GM12874 (cell line): ENCODE data around the gene PARM1.

ENCODE experiments used
- TF ChIP-seq, protein P1 (sequence below): IDR thresholded peaks from 2 replicates; pipeline ENCODE4 v1.5.1; 2011; ENCODE audit warnings: low read depth, mild to moderate bottlenecking, control low read depth, low read length, moderate library complexity; ENCODE audit not compliant: insufficient read depth

PARM1 gene

DNA sequence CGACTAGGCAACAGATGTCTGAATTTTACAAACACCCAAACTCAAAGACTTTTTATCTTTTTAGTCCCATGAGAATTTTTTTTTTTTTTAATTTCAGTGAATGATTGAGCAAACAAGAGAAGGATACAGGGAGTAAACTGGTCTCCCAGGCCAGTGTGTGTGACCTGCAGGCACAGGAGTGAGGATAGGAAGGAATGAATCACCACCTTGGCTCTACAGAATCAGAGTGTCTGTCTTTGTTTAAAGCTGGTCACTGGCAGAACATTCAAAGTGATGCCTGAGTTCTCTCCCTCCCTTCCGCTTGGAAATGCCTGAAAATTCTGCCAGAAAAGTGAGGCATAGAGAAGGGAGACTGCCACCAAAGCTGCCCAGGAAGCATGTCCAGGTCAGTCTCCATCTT lies 69.5 kb downstream of the PARM1 start:
- TF ChIP-seq, protein P1, sequence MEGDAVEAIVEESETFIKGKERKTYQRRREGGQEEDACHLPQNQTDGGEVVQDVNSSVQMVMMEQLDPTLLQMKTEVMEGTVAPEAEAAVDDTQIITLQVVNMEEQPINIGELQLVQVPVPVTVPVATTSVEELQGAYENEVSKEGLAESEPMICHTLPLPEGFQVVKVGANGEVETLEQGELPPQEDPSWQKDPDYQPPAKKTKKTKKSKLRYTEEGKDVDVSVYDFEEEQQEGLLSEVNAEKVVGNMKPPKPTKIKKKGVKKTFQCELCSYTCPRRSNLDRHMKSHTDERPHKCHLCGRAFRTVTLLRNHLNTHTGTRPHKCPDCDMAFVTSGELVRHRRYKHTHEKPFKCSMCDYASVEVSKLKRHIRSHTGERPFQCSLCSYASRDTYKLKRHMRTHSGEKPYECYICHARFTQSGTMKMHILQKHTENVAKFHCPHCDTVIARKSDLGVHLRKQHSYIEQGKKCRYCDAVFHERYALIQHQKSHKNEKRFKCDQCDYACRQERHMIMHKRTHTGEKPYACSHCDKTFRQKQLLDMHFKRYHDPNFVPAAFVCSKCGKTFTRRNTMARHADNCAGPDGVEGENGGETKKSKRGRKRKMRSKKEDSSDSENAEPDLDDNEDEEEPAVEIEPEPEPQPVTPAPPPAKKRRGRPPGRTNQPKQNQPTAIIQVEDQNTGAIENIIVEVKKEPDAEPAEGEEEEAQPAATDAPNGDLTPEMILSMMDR, result no peak

DNA sequence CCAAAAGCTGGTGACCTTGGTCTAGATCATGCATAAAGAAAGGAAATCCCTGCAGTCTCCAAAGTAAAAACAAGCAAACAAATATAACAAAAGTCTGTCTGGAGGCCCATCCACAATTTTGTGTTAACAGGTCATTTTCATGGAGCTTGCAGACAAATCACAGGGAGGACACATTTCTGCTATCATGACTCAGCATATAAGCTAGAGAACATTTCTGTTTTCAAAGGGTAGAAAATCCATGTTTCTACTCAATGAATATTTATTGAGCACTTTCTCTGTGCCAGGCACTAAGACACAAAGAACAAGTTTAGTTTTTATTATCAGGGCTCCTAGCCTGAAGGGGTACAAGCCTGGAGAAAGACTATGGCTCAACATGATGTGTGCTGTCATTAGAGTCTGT lies 71.1 kb downstream of the PARM1 start:
- TF ChIP-seq, protein P1, result no peak

DNA sequence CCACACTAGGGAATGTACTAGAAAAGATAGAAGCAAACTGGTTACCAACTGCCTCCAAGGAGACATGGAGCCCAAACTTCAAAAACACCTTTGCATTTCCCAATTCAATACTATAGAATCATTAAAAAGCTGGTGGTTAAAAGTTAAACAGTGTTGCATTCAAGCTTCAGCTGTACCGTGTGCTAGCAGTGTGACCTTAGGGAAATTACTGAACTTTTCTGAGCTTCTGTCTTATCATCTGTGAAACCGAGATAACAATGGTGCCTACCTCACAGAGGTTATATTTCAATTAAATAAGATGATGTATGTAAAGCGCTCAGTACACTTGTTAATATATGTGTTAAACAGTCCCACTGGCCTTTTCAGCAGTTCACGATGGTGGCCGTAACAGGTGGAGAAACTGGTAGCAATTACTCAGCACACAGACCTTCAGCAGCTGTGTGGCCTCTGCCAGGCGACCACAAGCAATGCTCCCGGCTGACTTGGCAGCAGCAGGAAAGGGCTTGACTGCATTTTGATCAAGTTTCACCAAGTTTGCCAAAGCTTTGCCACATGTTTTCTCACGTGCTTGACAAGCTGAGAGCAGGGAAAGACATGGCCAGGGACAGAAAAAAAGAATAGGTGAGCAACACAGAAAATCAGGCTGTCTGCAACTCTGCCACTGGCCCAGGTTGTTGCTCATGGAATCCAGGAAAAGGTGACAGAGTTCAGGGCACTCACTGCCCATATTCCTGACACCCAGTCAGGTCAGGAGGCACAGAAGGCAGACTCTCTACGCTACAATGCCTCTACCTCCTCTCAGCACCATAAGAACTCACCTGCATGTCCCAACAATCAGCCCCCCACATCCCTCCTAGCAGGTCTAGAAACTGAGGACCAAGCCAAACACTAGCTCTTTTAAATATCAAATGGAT lies 72.1 kb downstream of the PARM1 start:
- TF ChIP-seq, protein P1, result no peak

DNA sequence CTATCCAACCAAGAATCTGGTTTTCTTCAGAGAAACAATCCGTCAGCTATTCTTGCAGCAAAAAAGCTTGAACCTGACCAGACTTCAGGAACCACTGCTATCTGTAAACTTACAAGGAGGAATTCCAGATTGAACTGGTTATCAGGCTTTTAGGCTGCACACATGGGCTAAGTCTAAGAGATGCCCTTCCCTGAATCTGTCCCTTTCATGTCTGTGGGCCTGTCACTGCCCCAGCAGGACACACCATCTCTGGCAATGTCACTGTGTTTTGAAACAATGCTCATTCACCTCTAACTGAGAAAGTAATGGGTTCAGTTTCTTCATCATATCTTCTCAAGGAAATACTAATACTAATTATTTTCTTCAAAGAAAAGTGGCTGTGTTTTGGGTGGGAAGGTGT lies 72.8 kb downstream of the PARM1 start:
- TF ChIP-seq, protein P1, result no peak

DNA sequence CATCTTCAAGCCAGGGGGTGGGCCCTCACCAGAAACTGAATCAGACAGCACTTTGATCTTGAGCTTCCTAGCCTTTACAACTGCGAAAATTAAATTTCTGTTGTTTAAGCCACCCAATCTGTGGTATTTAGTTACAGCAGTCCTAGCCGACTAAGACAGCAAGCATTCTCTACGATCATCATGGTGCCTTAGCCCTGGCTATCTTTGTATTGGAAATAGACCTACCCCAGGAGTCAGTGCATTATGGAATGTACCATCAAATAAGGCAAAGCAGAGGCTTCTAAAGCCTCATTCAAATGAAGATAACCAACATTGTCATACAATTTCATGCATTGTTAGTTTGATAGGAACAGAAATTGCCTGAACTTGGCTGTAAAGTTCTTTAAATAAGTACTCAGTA lies 75.0 kb downstream of the PARM1 start:
- TF ChIP-seq, protein P1, result no peak

DNA sequence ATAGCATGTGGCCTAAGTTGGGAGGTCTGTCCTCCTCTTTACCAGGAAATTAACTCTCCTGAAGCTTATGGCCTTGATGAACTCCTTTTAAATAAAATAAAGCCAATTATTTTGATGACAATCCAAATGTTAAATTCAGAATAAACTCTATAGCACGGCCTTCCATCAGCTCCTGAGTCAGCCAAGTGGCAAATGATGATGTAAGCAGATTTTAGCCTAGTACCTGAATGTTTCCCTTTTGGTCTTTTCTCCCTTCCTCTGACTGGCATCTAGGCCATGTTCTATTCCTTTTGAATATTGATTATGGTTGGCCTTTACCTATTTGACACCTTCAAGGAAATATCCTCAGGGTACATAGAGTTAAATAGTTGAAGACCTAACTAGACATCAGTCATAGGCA lies 76.2 kb downstream of the PARM1 start:
- TF ChIP-seq, protein P1, result no peak

DNA sequence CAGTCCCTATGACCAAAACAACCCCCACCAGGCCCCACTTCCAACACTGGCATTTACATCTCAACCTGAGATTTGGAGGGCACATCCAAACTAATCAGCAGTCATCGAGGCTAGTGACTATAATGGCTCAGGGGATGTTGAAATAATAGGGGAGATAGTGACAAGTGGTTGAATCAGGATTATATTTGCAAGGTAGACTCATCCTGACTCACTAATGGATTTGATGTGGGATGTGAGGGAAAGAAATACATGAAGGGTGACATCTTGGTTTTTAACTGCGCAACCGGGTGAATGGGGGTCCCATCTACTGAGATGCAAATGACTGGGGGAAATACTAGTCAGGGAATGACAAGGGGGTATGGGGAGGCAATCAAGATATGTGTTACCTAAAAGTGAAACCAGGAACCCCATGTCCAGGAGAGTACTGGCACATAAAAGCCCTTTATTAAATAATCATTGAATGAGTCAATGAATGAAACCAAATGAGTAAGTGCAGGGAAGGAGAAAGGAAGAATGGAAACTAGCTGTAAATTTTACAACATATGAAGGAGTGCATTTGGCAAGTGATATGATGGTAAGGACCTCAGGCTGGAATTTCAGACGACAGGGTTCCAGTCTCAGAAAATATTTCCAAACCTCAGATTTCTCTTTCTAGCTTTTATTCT lies 78.3 kb downstream of the PARM1 start:
- TF ChIP-seq, protein P1, result no peak
